HG03571 (cell line): ENCODE results near the gene PRR3.
A peak's percentile ranks its signal among the peaks of the same experiment; 100 is the strongest.
"Not testable (repeated sequence)": the region's sequence is repeated elsewhere in the genome, so short reads cannot be mapped to it uniquely, and the experiment has no call there.

ENCODE experiments used
- ATAC-seq: cut with Tn5 transposase; IDR thresholded peaks from one replicate; pipeline ENCODE4 v1.9.1; 2021; ENCODE audit not compliant: unreplicated experiment

Gene PRR3

GRCh38 chr6:30556906-30557682, at the start of gene PRR3:
TSS of gene PRR3 (plus strand) at chr6:30557295. CDS start at chr6:30557345, 50 bp downstream.
- peak; percentile 52 for ATAC-seq

- ATAC-seq = no peak
These were observed 49.0 kb upstream of the PRR3 start for GRCh38 chr6:30507849-30508827.

- peak; percentile 46 for ATAC-seq
These were observed 48.0 kb upstream of the PRR3 start for GRCh38 chr6:30508890-30509736.

GRCh38 chr6:30510419-30511168, 46.5 kb upstream of the PRR3 start:
- ATAC-seq = no peak

- ATAC-seq = no peak
These were observed 45.9 kb upstream of the PRR3 start for GRCh38 chr6:30511169-30511546.

GRCh38 chr6:30513451-30513850, 43.6 kb upstream of the PRR3 start:
- ATAC-seq = no peak

GRCh38 chr6:30515106-30515505, 42.0 kb upstream of the PRR3 start:
- no peak for ATAC-seq

- ATAC-seq = peak; percentile 52
These were observed 40.9 kb upstream of the PRR3 start for GRCh38 chr6:30515944-30516753.

- not testable (repeated sequence) for ATAC-seq
These were observed 40.4 kb upstream of the PRR3 start for GRCh38 chr6:30516754-30517076.

GRCh38 chr6:30517767-30518504, 39.2 kb upstream of the PRR3 start:
- not testable (repeated sequence) for ATAC-seq

- not testable (repeated sequence) for ATAC-seq
These were observed 38.5 kb upstream of the PRR3 start for GRCh38 chr6:30518505-30519145.

- ATAC-seq = no peak
These were observed 36.6 kb upstream of the PRR3 start for GRCh38 chr6:30520522-30520921.

GRCh38 chr6:30521082-30521481, 36.0 kb upstream of the PRR3 start:
- ATAC-seq = not testable (repeated sequence)

GRCh38 chr6:30521952-30522351, 35.1 kb upstream of the PRR3 start:
- not testable (repeated sequence) for ATAC-seq

GRCh38 chr6:30526444-30526843, 30.7 kb upstream of the PRR3 start:
- ATAC-seq = not testable (repeated sequence)

- ATAC-seq = not testable (repeated sequence)
These were observed 27.7 kb upstream of the PRR3 start for GRCh38 chr6:30529349-30529875.

GRCh38 chr6:30530014-30530413, 27.1 kb upstream of the PRR3 start:
- ATAC-seq = no peak
